ENCODE results near the gene RNF123. TPM values are rescaled to one million over a fixed set of nuclear protein-coding genes. Genes with fewer than 3 reads are reported as not detected.

RNF123 gene
- total and polyA plus RNA-seq, 2 donors (not counting 3 experiments of a cell fraction or from before 2014, with no cell fraction given) = 43.4 to 59.3 TPM

- no peaks in the 10 kb centered on the region for H3K79me2 ChIP-seq (ENCODE audit: control insufficient read depth, insufficient read depth, low read length)
- no peaks in the 10 kb centered on the region for H3K36me3 ChIP-seq (ENCODE audit: control insufficient read depth in 2 of 2, extremely low read depth in 1 of 2, insufficient read depth in 2 of 2, low read length in 2 of 2)
- POLR2A ChIA-PET = no interaction called here
- DNase-seq (ENCODE audit: low read depth, low spot score) (no peak), FAIRE-seq (no peak)
- TF ChIP-seq MYC (IDR thresholded peaks at IDR 0.05; ENCODE audit: low read depth, low read length) (no peak), FOS (IDR thresholded peaks at IDR 0.05; ENCODE audit: borderline replicate concordance, insufficient read depth, low read length) (no peak), POLR2AphosphoS5 (IDR thresholded peaks at IDR 0.05; ENCODE audit: insufficient read depth, low read depth, low read length) (no peak), MAX (IDR thresholded peaks at IDR 0.05; ENCODE audit: insufficient read depth, insufficient read length) (no peak), POLR2A (IDR thresholded peaks at IDR 0.05; ENCODE audit: low read depth, low read length) (no peak), GATA2 (IDR thresholded peaks at IDR 0.05; ENCODE audit: insufficient read depth, insufficient read length, low read depth, low read length) (no peak), EZH2 (IDR thresholded peaks at IDR 0.05; ENCODE audit: borderline replicate concordance, low read depth, low read length, severe bottlenecking) (no peak), JUN (IDR thresholded peaks at IDR 0.05; ENCODE audit: borderline replicate concordance, insufficient read depth, insufficient read length, low read depth) (no peak)
- TF ChIP-seq, protein P1, sequence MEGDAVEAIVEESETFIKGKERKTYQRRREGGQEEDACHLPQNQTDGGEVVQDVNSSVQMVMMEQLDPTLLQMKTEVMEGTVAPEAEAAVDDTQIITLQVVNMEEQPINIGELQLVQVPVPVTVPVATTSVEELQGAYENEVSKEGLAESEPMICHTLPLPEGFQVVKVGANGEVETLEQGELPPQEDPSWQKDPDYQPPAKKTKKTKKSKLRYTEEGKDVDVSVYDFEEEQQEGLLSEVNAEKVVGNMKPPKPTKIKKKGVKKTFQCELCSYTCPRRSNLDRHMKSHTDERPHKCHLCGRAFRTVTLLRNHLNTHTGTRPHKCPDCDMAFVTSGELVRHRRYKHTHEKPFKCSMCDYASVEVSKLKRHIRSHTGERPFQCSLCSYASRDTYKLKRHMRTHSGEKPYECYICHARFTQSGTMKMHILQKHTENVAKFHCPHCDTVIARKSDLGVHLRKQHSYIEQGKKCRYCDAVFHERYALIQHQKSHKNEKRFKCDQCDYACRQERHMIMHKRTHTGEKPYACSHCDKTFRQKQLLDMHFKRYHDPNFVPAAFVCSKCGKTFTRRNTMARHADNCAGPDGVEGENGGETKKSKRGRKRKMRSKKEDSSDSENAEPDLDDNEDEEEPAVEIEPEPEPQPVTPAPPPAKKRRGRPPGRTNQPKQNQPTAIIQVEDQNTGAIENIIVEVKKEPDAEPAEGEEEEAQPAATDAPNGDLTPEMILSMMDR (IDR thresholded peaks at IDR 0.05; ENCODE audit: extremely low read depth in 1 of 2, insufficient read depth in 1 of 2, low read depth in 1 of 2, low read length in 2 of 2) = no peak
- no peak overlapping the region for H2AFZ ChIP-seq (ENCODE audit: low read depth, low read length)
- no peaks in the 10 kb centered on the region for H3K9me1 ChIP-seq (replicated peaks; ENCODE audit: control insufficient read depth, extremely low read depth, insufficient read depth, low read length)
- CTCF ChIA-PET = interaction anchor here (0.5 to 1.0 kb wide), 2 partner anchors 119 to 399 kb away, joined by 3 read pairs; no protein-coding TSS in a partner anchor
- H3K4me2 ChIP-seq (ENCODE audit: insufficient read depth, low read length) = no peak overlapping the region
- no peaks in the 10 kb centered on the region for H4K20me1 ChIP-seq (replicated peaks; ENCODE audit: control insufficient read depth, extremely low read depth, insufficient read depth, low read length)
- H3K9ac ChIP-seq (replicated peaks; ENCODE audit: extremely low read depth, insufficient read depth, low read length) = no peak overlapping the region
- no peaks in the 10 kb centered on the region for H3K9me3 ChIP-seq (replicated peaks; ENCODE audit: control insufficient read depth, insufficient read depth, low read length)
- H3K27me3 ChIP-seq (ENCODE audit: control insufficient read depth in 2 of 2, insufficient read depth in 2 of 2, low read length in 2 of 2) = no peaks in the 10 kb centered on the region
- H3K27ac ChIP-seq (ENCODE audit: insufficient read depth, low read depth, low read length) = no peak overlapping the region
- dilution Hi-C loops (cut with MboI; ENCODE audit: extremely low pct_ligation_motif_present, low sequenced_read_pairs) = no loop called here
- no peak overlapping the region for H3K4me3 ChIP-seq (replicated peaks in 1 of 3; ENCODE audit: insufficient read depth in 1 of 3, low read depth in 1 of 3, low read length in 3 of 3)
- intact Hi-C loops (cut with micrococcal nuclease) = no loop called here
- no peaks in the 10 kb centered on the region for H3K4me1 ChIP-seq (ENCODE audit: control insufficient read depth, extremely low read depth, insufficient read depth, low read length)
- no TSS peak for BruUV-seq (replicated peaks)
Observed at GRCh38 chr3:49658711-49659110, 30.6 kb upstream of the RNF123 start.
